Measurements from ENCODE around the gene PNKP. TPM values are rescaled to one million over a fixed set of nuclear protein-coding genes. Genes with fewer than 3 reads are reported as not detected.

PNKP gene
- total and polyA plus RNA-seq, 10 of the 15 experiments (the other 5 are each of a cell fraction or from before 2014, with no cell fraction given) = 2.9 to 82.3 (median 33.2) TPM

GRCh38 chr19:49881186-49881585, 13.8 kb upstream of the PNKP start:
- H4K20me1 ChIP-seq (ENCODE audit: control insufficient read depth, insufficient read depth) = no peaks in the 10 kb centered on the region
- H3K36me3 ChIP-seq (ENCODE audit: control insufficient read depth in 2 of 2, insufficient read depth in 2 of 2, low read length in 1 of 2) = peaks cover 8 to 13% of the 10 kb centered on the region in 2 experiments
- ChIA-PET POLR2A (interaction anchor here (1.4 to 1.6 kb wide), 2 partner anchors 12 to 46 kb away, joined by 4 to 5 read pairs; no protein-coding TSS in a partner anchor), RAD21 (ENCODE audit: unreplicated experiment) (no interaction called here), SMC1A (ENCODE audit: uncharacterized antibody, unreplicated experiment) (no interaction called here), CTCF (no interaction called here)
- no peak overlapping the region for H2AFZ ChIP-seq (ENCODE audit: control insufficient read depth, low read depth, low read length)
- peaks cover 8% of the 10 kb centered on the region for H3K79me2 ChIP-seq (ENCODE audit: control insufficient read depth, insufficient read depth, low read length)
- no peak for TF ChIP-seq ZBTB11 (CRISPR knock-in tag; IDR thresholded peaks at IDR 0.05)
- TF ChIP-seq, protein P1, sequence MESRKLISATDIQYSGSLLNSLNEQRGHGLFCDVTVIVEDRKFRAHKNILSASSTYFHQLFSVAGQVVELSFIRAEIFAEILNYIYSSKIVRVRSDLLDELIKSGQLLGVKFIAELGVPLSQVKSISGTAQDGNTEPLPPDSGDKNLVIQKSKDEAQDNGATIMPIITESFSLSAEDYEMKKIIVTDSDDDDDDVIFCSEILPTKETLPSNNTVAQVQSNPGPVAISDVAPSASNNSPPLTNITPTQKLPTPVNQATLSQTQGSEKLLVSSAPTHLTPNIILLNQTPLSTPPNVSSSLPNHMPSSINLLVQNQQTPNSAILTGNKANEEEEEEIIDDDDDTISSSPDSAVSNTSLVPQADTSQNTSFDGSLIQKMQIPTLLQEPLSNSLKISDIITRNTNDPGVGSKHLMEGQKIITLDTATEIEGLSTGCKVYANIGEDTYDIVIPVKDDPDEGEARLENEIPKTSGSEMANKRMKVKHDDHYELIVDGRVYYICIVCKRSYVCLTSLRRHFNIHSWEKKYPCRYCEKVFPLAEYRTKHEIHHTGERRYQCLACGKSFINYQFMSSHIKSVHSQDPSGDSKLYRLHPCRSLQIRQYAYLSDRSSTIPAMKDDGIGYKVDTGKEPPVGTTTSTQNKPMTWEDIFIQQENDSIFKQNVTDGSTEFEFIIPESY (IDR thresholded peaks at IDR 0.05) = no peak
- TF ChIP-seq BACH1 (IDR thresholded peaks at IDR 0.05; ENCODE audit: borderline replicate concordance) = no peak
- TF ChIP-seq NRF1 (conservative IDR thresholded peaks at IDR 0.05; ENCODE audit: low read depth, low read length) = no peak
- no peak for TF ChIP-seq HSF1 (IDR thresholded peaks at IDR 0.05; ENCODE audit: low read depth, low read length)
- no peak for TF ChIP-seq MEF2A (IDR thresholded peaks at IDR 0.05; ENCODE audit: insufficient read depth, low read depth, low read length)
- TF ChIP-seq, protein P2, sequence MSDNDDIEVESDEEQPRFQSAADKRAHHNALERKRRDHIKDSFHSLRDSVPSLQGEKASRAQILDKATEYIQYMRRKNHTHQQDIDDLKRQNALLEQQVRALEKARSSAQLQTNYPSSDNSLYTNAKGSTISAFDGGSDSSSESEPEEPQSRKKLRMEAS (IDR thresholded peaks at IDR 0.05; ENCODE audit: low read depth, low read length) = no peak
- TF ChIP-seq FOXK2 (IDR thresholded peaks at IDR 0.05) = no peak
- H3K4me2 ChIP-seq (ENCODE audit: control insufficient read depth, insufficient read depth) = no peak overlapping the region
- no TSS peak for BruUV-seq (replicated peaks)
- in situ Hi-C loops (cut with MboI) (loop anchor here (25.0 kb wide), 1 partner anchor 1244 kb away; the partner anchor contains the start of genes CA11 and DBP), intact Hi-C loops (cut with micrococcal nuclease; ENCODE audit: unreplicated experiment) (no loop called here)
- DNase-seq (ENCODE audit: low read depth, low spot score) (no peak), FAIRE-seq (no peak), ATAC-seq (no peak)
- no peaks in the 10 kb centered on the region for H3K27me3 ChIP-seq (replicated peaks in 1 of 2; ENCODE audit: control insufficient read depth in 2 of 2, insufficient read depth in 2 of 2, low read length in 1 of 2)
- H3K9me3 ChIP-seq (replicated peaks; ENCODE audit: control insufficient read depth, insufficient read depth, low read length) = no peaks in the 10 kb centered on the region; the same call in 2 of the 3 replicates
- no peak overlapping the region for H3K9ac ChIP-seq (ENCODE audit: control insufficient read depth, insufficient read depth, low read length)
- no peak overlapping the region for H3K4me3 ChIP-seq
- WGBS (ENCODE audit: insufficient coverage, insufficient replicate concordance, low lambda C conversion rate, missing lambda C conversion rate) = 92% methylated on average over 17 of the region's 17 CpGs
- no peak overlapping the region for H3K27ac ChIP-seq (ENCODE audit: control insufficient read depth, insufficient read depth)
- H3K4me1 ChIP-seq (ENCODE audit: control insufficient read depth, insufficient read depth, low read length) = peaks cover 8% of the 10 kb centered on the region
